HG02588 (cell line): Measurements from ENCODE around the gene PON1.
A peak's percentile ranks its signal among the peaks of the same experiment; 100 is the strongest.

Source experiments
- ATAC-seq: cut with Tn5 transposase; IDR thresholded peaks from one replicate; pipeline ENCODE4 v1.9.1; 2021; ENCODE audit warnings: mild to moderate bottlenecking, moderate library complexity; ENCODE audit not compliant: unreplicated experiment

The PON1 gene

DNA sequence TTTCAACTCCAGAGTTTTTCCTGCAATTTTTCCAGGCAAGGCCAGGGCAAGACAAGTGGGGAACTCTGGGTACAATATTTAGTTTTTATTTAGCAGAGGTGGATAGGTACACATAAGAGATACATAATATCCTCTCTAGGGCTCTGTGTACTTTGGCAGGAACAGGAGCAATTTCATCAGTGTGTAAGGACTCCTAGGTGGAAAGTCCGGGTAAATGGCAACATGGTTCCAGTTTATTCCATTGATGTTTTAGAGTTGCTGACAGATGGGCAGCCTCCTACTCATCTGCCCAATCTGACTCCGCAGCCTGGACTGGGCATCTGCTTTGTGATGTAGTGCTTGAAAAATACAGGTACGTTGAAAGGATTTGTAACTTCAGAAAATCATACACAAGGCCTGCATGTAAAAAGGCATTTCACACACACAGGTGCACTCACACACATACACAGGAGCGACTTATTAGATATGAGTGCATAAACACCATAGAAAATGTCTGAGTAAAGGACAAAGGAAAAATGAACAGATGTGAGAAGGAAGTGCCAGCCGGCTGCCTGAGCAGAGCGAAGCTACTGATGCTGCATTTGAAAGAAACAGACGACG lies 5.7 kb downstream of the PON1 start:
- ATAC-seq: no peak

DNA sequence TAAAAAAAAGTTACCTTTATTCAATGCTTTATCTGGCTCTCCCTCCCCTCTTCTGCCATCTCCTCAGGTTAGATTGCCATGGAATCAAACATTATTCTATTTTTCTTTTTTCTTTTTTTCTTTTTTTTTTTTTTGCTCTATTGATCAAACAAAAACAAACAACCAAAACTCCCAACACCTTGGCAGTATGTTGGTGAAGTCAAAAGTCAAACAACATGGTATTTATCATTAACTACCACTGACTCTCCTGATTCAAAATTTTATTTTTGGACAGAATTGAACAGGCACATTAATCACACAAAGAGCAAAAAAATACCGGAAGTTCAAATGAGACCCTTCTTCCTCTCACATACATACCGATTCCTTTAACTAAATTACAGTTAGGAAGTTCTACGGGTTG lies 6.4 kb downstream of the PON1 start:
- no peak for ATAC-seq

DNA sequence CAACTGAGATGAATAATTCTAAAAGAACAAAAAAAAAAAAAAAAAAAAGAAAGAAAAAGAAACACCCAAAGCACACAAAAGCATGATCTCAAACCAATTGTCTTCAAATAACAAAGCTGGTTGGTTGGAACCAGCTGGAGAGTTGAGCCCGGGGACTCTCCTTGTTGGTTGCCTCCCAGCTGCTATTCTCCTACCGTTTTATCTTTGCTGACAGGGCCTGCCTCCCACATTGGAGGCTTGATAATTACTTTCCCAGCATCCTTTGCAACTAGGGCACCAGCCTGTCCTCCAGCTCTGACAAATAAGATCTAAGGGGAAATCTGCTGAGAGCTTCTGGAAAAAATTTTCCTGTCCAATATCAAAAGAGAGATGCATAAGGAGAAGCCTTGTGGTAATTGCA lies 6.8 kb downstream of the PON1 start:
- ATAC-seq: no peak

DNA sequence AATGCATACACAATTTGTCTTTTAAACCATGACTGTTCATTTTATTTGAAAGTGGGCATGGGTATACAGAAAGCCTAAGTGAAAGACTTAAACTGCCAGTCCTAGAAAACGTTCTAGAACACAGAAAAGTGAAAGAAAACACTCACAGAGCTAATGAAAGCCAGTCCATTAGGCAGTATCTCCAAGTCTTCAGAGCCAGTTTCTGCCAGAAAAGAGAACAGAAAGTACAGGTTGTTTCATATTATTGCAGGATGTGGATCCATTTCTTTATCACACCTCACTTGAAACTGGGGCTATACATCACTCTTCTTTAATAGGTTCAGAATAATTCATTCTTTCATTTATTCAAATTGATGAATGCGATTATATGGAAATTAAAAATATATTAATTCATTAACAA lies 7.7 kb downstream of the PON1 start:
- ATAC-seq: peak; percentile 57

DNA sequence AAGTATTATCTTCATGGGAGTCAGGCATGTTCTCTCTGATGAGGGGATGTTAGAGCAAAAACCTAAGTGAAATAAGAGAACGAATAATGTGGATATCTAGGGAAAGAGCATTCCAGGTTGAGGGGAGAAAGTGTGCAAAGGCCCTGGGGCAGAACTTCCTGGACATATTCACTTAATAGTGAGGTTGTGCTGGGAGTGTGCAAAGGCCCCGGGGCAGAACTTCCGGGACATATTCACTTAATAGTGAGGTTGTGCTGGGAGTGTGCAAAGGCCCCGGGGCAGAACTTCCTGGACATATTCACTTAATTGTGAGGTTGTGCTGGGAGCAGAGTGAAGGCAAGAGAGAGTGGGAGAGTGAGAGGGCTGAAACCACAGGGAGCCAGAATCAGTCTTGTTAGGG lies 11.8 kb downstream of the PON1 start:
- no peak for ATAC-seq

DNA sequence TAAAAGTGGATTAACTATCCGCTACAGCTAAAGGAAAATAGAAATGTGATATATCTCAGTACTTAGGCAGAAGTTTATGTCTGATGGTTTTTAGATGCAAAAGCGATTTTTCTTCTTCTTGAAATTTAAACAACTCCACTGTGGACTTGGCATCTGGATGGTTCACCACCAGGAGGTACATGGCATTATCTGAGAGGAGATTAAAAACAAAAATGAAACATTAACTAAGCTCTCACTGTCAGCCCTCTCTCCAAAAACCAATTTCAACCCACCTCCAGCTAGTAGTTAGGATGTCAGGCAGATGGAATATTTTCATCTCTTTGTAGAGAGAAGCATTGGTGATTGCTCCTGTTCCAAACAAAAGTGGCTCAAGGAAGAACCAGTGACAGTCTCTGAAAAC lies 12.9 kb downstream of the PON1 start:
- no peak for ATAC-seq

DNA sequence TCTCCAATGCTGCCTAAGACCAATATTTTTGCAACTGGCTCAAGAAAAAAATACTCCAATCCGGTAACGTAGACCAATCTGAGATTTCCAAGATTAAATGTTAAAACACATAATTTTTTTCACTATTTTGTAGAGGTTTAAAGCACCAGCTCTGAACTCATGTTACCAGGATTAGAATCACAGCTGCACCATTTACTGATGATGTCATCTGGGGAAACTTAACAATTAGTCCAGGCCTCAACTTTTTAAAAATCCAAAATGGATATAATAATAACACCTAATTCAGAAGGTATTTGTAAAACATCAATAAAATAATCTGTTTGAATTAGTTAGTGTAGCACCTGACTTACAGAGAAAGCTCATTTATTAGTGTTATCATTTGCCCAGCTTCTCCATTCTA lies 14.4 kb downstream of the PON1 start:
- no peak for ATAC-seq

DNA sequence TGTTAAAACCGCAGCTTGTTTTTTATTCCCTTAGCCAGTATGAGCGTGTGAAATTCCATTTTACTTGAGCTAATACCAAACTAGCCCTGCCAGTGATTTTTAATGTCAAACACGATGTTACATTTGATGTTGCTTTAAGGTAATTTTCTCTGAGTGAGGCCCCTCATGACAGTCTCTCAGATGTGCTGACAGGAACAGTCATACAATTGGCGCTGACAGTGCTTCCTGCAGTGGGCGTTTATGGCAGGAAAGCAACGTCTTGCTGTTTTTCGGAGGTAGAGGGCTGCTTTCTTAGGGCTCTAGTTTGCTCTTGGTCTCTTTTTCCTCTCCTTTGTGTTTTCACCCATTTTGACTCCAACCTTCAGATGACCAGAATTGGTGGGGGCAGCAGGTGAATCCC lies 19.3 kb downstream of the PON1 start:
- ATAC-seq: no peak

DNA sequence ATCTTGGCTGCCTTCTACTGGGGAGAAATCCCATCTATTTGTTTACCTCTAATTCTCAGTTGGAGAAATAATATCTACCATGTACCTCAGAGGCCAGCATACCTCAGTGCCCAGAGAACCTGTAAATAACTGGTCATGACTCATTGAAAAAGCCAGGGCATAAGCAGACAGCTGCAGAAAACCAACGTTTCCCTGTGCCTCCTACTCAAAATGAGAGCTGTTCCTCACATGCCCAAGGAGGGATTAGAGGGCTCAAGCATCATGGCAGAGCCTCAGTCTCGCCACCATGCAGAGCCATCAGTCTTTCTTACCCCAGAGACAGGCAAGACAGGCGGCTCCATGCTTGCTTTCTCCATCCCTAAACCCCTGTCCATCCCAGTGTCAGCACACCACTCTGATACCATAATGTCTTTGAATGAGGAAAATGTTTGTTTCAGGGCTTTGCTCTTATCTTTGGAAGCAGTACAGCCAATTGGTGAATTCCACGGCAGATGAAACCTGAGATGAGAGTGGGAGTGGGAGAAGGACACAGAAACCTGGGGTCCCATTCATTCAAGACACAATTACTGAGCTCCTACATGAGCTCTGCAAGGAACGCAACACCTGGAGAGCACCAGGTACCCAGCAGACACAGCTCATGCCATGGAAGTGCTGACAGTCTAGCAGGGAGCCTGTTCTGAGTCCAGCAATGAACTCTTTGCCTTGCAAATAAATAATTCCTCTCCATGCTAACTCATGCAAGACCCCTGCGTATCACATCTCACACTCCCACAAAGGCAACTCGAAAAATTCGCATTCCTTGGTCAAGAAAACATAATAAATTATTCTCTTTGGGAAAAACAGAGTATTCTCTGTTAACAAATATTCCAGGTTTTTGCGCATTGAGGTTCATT lies 21.1 kb downstream of the PON1 start:
- no peak for ATAC-seq

DNA sequence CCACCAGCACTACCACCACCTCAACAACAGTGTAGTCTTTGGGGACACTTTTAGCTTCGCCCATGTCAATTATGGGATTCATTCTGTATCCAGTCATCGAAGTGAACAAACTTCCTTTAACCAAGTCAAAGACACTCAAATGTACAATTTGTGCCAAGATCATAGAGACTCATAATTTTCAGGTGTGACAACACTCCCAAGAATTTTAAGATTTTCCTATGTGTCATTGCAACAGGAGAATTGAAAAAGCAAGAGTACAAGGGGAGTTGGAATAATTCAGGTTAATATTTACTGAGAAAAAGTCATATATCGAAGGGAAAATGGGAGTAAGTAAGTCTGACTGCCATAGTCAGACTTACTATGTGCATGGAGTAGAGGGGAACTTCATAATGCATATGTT lies 26.2 kb downstream of the PON1 start:
- ATAC-seq: no peak

DNA sequence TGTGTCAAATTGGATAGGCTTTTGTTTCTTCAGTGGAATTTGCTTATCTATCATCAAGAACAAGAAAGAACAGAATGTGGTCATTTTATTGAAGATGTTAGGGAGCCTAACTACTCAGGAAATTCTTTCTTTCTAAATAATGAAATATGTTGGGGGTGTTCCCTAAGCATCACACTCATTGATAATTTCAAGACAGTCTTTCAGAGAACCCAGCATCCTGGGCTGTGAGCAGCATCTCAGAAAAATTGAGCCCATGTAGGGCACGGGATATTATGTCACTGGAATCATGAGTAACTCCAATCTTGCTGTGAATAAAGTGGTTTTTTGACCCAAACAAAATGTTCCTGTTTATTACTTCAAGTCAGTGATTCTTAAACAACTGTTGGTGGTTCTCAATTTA lies 27.3 kb downstream of the PON1 start:
- ATAC-seq: no peak

DNA sequence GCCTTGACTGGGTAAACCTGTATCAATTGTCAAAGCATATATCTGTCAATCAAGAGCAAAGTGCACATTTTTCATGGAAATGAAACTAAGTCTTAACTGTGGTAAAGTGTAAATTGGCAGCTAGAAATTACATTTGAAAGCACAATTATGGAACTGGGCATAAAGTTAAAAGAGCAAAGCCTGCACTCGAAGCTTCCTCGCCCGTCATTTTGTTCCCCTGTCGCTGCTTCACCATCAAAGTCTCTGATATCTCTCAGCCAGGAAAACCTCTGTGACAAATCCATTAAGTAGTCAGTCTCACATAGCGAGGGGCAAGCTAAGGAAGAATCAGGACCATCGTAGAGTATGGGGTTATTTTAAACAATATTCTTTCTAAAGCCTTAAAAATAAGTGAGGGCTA lies 27.9 kb downstream of the PON1 start:
- ATAC-seq: no peak

DNA sequence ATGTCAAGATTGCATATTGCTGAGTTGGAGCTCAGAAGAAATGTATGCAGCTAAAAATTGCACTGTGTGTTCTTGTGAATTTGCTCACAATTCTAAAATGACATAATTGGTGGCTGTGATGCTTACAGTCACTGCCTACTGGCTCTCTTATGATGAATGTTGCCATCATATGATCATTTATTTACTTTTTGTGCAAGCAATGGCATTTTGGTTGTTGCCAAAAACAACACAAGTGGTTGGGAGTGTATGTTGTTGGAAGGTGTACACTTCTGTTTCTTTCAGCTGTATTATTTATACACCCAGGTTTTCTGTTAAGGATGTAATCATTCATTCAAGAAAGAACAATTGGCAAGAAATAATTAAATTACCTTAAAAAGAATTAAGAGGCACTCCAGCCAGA lies 28.9 kb downstream of the PON1 start:
- no peak for ATAC-seq

DNA sequence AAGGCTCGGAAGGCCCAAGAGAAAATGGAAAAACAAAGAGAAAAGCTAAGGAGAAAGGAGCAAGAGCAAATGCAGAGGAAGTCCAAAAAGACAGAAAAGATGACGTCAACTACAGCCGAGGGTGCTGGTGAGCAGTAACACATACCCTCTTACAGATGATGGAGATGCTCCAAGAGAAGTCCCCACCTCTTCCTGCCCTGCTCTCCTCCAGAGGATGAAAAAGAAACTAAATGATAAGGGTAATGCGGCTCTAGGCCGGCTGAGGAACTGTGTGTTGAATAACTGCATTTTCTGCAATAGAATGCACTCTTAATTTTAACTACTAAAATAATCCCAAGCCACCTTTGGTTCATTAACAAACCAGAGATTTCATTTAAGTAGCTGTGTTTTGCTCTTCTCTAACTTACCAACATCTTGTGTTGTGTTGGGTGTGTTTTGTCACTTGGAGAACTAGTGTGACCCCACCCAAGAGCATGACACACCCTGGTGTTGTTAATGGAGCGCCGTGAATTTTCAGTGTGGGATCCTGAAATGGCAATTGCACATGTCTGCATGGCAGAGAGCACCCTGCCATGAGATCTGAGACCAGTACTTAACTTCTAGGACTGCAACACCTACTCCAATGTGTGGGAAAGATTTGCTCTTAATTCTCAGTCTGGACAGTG lies 34.0 kb downstream of the PON1 start:
- ATAC-seq: no peak

DNA sequence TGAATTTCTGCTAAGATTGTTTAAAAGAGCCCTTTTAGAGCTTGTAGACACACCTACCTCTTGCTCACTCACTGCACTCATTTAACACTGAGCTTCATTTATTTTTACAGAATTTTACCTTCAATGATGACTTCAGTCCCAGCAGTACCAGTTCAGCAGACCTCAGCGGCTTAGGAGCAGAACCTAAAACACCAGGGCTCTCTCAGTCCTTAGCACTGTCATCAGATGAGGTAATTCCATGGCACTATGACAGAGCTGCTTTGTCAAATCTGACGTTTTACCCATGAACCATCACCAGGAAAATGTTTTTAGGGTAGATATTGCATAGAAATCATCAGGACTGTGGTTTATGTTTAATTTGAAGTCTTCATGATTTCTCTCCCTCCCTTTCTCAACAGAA lies 38.2 kb downstream of the PON1 start:
- no peak for ATAC-seq

DNA sequence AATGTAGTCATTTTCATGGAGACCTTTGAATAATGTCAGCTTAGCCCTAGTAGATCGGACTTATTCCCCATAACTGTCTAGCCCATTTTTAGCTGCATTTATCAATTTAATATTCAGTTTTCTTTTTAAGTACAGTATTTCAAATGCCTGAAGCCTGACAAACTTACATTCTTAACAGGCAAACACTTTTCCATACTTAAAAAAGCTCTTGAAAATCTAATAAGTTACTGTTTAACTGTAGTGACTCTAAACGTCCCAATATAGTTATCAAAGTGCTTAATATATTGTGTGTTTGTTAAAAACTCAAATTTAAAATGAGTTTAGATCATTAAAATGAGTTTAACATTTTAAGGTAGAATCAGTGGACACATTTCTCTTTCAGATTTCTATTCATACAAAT lies 44.9 kb downstream of the PON1 start:
- ATAC-seq: no peak

DNA sequence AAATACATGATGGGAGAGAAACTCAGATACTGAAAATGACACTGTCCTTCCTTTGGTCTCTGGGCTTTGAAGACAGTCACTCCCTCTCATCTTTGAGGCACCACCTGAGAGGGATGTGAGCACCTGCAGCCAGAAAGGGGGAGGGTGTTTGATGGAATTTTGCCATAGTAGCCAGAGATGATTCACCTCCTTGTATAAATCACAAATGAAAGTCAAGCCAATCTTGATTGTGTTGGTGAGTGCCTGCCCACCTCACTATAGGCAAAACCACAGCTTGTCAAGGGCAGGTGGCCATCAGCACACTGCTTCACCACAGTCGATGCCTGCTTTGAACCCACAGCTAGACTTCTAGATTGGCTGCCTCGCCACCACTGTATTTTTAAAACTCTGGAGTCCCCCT lies 48.2 kb downstream of the PON1 start:
- ATAC-seq: no peak

DNA sequence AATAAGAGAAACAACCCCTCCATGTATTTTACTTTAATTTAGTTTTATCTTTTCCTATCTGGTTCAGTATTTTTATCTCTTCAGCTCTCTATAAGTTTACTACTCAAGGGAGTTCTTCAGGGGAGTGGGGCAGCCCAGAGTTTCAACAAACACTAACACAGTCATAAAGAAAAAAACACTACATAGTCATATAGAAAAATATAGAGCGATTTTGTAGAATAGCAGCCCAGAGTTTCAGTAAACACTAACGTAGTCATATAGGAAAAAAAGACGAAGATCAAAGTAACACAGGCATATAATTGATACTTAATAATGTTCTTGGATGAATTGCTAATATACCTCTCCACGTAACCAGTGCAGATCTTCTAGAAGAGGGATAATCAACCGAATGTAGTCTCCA lies 54.7 kb downstream of the PON1 start:
- no peak for ATAC-seq

DNA sequence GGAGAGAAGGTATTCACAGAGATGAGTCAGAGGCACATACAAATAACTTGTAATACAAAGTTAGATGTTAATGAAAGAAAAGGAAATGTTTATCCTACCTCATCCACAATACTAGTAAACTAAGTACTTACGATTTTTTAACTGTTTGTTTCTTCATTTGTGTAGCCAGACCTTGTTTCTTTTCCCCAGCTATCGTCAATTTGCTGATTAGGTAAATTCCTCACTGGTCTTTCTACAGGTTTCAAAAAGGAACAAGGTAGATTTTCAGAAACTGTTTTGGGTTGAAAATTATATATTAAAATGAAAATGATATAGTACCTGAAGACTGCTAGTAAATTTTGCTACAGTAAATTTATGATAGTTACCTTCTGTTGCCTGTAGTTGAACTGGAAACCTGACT lies 56.6 kb downstream of the PON1 start:
- ATAC-seq: no peak

DNA sequence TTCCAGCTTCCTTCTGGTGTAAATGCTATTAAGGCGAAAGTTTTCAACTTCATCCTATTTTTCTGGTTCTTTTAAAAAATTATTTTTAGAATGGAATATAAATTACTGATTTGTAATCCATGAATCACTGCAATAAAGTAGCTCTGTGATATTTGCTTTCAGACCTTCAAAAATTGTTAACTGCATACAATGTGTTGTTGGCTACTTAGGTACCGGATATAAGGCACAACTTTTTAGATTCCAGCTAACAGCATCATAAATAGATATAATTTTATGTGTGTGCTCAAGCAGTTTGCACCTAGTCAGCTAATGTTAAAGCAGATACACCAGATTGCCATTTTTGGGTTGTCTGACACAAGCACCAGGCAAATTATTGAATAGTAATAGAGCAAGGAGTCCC lies 58.7 kb downstream of the PON1 start:
- no peak for ATAC-seq

DNA sequence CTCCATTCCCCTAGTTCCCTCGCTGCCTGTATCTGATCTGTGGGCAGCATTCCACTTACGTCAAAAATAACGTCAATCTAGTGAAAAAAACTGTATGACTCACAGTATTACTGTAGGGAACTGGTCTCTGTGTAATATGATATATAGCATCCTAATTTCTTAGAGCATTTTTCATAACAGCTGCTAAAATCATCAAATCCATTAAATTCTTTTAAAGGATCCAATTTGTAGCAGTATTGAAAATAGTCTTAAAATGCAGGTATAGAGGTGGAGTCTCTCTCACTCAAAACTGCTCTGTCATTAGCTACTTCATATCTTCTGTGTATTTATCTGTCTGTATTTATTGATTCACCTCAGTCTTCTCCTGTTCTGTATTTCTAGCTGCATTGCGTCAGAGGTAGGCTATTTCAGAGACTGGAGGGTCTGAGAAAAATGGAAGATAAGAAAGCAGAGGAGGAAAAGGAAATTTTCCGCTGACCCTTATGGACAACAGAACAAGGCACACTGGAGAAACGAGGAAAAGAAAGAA lies 59.9 kb downstream of the PON1 start:
- ATAC-seq: no peak

DNA sequence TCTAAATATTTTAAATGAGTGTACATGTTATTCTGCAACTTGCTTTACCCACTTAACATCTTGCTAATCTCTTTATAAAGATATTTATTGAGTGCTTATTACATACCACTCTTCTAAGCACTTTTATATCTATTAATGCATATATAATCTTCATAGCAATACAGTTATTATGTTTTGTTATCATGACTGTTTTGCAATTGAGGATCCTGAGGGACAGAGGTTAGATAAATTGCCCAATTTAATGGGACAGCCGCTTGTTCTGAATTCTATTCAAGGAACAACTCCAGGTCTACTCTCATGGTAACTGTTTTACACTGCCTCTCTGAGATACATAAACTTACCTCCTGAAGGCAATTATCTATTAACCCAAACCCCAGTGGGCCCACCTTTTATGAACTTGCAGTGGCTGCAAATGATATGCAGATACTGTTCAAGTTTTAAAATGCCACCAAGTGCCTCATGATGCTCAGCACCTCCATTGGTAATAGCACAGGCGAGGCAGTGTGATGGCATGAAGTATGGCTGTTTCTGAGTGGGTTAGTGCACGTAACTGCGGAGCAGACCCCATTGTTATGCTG lies 60.5 kb downstream of the PON1 start:
- ATAC-seq: no peak
